Right lobe of liver (tissue), 6 donors: ENCODE results near the gene APBA2. TPM values are rescaled to one million over a fixed set of nuclear protein-coding genes. Genes with fewer than 3 reads are reported as not detected.

Experiments used
- ATAC-seq, 4 donors: fragments of 200-7000 bp; cut with Tn5 transposase; one replicate each; pipeline ENCODE4 v1.9.1; 2020; ENCODE audit warnings: mild to moderate bottlenecking in 4 of 4, moderate library complexity in 4 of 4
- DNase-seq, 3 donors: peaks; one replicate each; pipeline ENCODE4 v3.0.0-alpha.2; 2020
- H3K27ac ChIP-seq, 3 donors: fragments of 200-600 bp; one replicate each; pipeline ENCODE4 v1.8.0; 2022
- H3K27me3 ChIP-seq, 2 donors: fragments of 200-600 bp; one replicate each; pipeline ENCODE4 v1.8.0; 2022
- H3K36me3 ChIP-seq, 4 donors: fragments of 200-600 bp; sonication (generic) in 1 of 4; one replicate each; pipeline versions ENCODE4 v1.5.1 to v1.8.0; 2017 to 2022; ENCODE audit warnings: control low read depth in 1 of 4
- H3K4me1 ChIP-seq, 4 donors: fragments of 200-600 bp; sonication (generic) in 1 of 4; one replicate each; pipeline versions ENCODE4 v1.5.1 to v1.8.0; 2017 to 2022; ENCODE audit warnings: control low read depth in 1 of 4
- H3K4me3 ChIP-seq, 3 donors: fragments of 200-600 bp; one replicate each; pipeline ENCODE4 v1.8.0; 2022
- H3K9me3 ChIP-seq, 4 donors: fragments of 200-600 bp; sonication (generic) in 1 of 4; one replicate each; pipeline versions ENCODE4 v1.5.1 to v1.8.0; 2017 to 2022; ENCODE audit warnings: control low read depth in 1 of 4
- CTCF ChIP-seq, 4 donors: fragments of 200-600 bp in 3 of 4; fragments of 450-650 bp in 1 of 4; IDR thresholded peaks; one replicate each; pipeline versions ENCODE4 v1.5.1 to v1.8.0; 2016 to 2022; ENCODE audit warnings: antibody characterized with exemption in 4 of 4, mild to moderate bottlenecking in 2 of 4
- POLR2A ChIP-seq: fragments of 450-650 bp; IDR thresholded peaks from one replicate; pipeline ENCODE4 v1.6.1; 2017; ENCODE audit warnings: antibody characterized with exemption, mild to moderate bottlenecking
- WGBS: methylation state at CpG from one replicate; pipeline ENCODE4 v1.1.6; 2018; ENCODE audit warnings: low coverage, low lambda C conversion rate; ENCODE audit not compliant: insufficient coverage; ENCODE audit errors: missing lambda C conversion rate; 5-methylcytosine and 5-hydroxymethylcytosine counted together
- intact Hi-C, 2 donors: fragments of 100-400 bp; cut with DNase I; formaldehyde crosslinking; loops; one replicate each; pipeline versions ENCODE4 v1.11.2 to v1.14.1; 2022
- total RNA-seq, 6 experiments: library from RNA; depleted of rRNA in 2 of 6; stranded (reverse); fragments of >200 nt in 2 of 6; fragmentation: NEBNext Ultra II Directional in 3 of 6; extraction: Animal tissue kit (Norgen Biotek cat#: 25700) in 3 of 6; gene quantifications; one replicate each; pipeline versions ENCODE4 v1.1.0 to v1.2.4, GENCODE V29; 2016 to 2023
- donor health status: DM: no; HTN: yes; CAD: no.
- donor health status: DM: no; HTN: no; CAD: no.
- donor health status: DM: no; HTN: no; CAD: no.
- donor health status: DM: no; HTN: yes; CAD: no.
- donor health status: DM: no; HTN: yes; CAD: no.

Gene APBA2
- total RNA-seq, 6 experiments from 2014 or later: 0.51 to 0.75 (median 0.69) TPM

GRCh38 chr15:29081781-29082180 is 196.0 kb downstream of the APBA2 start:
- H3K9me3 ChIP-seq: no peaks in the 10 kb centered on the region
- no peaks in the 10 kb centered on the region for H3K27me3 ChIP-seq
- H3K4me3 ChIP-seq: no peak overlapping the region
- no peak for TF ChIP-seq POLR2A
- no peak for TF ChIP-seq CTCF (IDR thresholded peaks at IDR 0.05)
- no peaks in the 10 kb centered on the region for H3K4me1 ChIP-seq
- intact Hi-C loops: no loop called here
- 68% methylated on average over 5 of the region's 10 CpGs for WGBS
- no peaks in the 10 kb centered on the region for H3K36me3 ChIP-seq
- ATAC-seq (no peak), DNase-seq (no peak)
- no peak overlapping the region for H3K27ac ChIP-seq

GRCh38 chr15:29083161-29083560 is 197.4 kb downstream of the APBA2 start:
- Histone ChIP-seq H3K27ac (no peak overlapping the region), H3K9me3 (no peaks in the 10 kb centered on the region), H3K27me3 (no peaks in the 10 kb centered on the region), H3K4me1 (no peaks in the 10 kb centered on the region), H3K4me3 (no peak overlapping the region), H3K36me3 (no peaks in the 10 kb centered on the region)
- DNase-seq: no peak
- intact Hi-C loops: no loop called here
- WGBS: 85% methylated on average over 4 of the region's 4 CpGs
- TF ChIP-seq POLR2A: no peak
- TF ChIP-seq CTCF (IDR thresholded peaks at IDR 0.05): no peak
- no peak for ATAC-seq

GRCh38 chr15:29083858-29084257 is 198.1 kb downstream of the APBA2 start:
- H3K27me3 ChIP-seq: no peaks in the 10 kb centered on the region
- ATAC-seq: no peak
- no peak for TF ChIP-seq CTCF (IDR thresholded peaks at IDR 0.05)
- no peak for TF ChIP-seq POLR2A
- WGBS: 82% methylated on average over 2 of the region's 2 CpGs
- H3K9me3 ChIP-seq: no peaks in the 10 kb centered on the region
- H3K4me3 ChIP-seq: no peak overlapping the region
- H3K27ac ChIP-seq: no peak overlapping the region
- intact Hi-C loops: no loop called here
- no peaks in the 10 kb centered on the region for H3K36me3 ChIP-seq
- no peaks in the 10 kb centered on the region for H3K4me1 ChIP-seq
- no peak for DNase-seq

GRCh38 chr15:29086001-29086400 is 200.2 kb downstream of the APBA2 start:
- H3K27ac ChIP-seq: no peak overlapping the region
- H3K36me3 ChIP-seq: no peaks in the 10 kb centered on the region
- intact Hi-C loops: no loop called here
- H3K4me3 ChIP-seq: no peak overlapping the region
- H3K9me3 ChIP-seq: no peaks in the 10 kb centered on the region
- no peak for DNase-seq
- no peak for ATAC-seq
- WGBS: 65% methylated on average over 3 of the region's 5 CpGs
- TF ChIP-seq POLR2A: no peak
- no peak for TF ChIP-seq CTCF (IDR thresholded peaks at IDR 0.05)
- no peaks in the 10 kb centered on the region for H3K27me3 ChIP-seq
- H3K4me1 ChIP-seq: no peaks in the 10 kb centered on the region

GRCh38 chr15:29086891-29087290 is 201.1 kb downstream of the APBA2 start:
- TF ChIP-seq CTCF (IDR thresholded peaks at IDR 0.05): no peak
- TF ChIP-seq POLR2A: no peak
- Histone ChIP-seq H3K27ac (no peak overlapping the region), H3K4me3 (no peak overlapping the region), H3K36me3 (no peaks in the 10 kb centered on the region), H3K27me3 (no peaks in the 10 kb centered on the region), H3K9me3 (no peaks in the 10 kb centered on the region), H3K4me1 (no peaks in the 10 kb centered on the region)
- DNase-seq (no peak), ATAC-seq (no peak)
- intact Hi-C loops: no loop called here
- WGBS: 65% methylated on average over 2 of the region's 2 CpGs
